Heart left ventricle (tissue), 16 donors: ENCODE data around the gene P2RY8. TPM values are rescaled to one million over a fixed set of nuclear protein-coding genes. Genes with fewer than 3 reads are reported as not detected.

Experiments used
- ATAC-seq, 4 donors: fragments of 200-7000 bp; cut with Tn5 transposase; one replicate each; pipeline ENCODE4 v1.9.1; 2020 to 2022; ENCODE audit warnings: moderate library complexity in 4 of 4, mild to moderate bottlenecking in 3 of 4, moderate number of reproducible peaks in 1 of 4
- DNase-seq, 5 donors: peaks; one replicate each; pipeline ENCODE4 v3.0.0-alpha.2; 2020
- H3K27ac ChIP-seq, 12 donors: fragments of 200-600 bp; sonication (generic) in 4 of 12; one replicate each; pipeline versions ENCODE4 v1.5.0 to v1.8.0; 2016 to 2022; ENCODE audit warnings: mild to moderate bottlenecking in 2 of 12
- H3K27me3 ChIP-seq, 9 donors: fragments of 200-600 bp; sonication (generic) in 2 of 9; one replicate each; pipeline versions ENCODE4 v1.5.1 to v1.8.0; 2016 to 2022; ENCODE audit warnings: mild to moderate bottlenecking in 3 of 9
- H3K36me3 ChIP-seq, 9 donors: fragments of 200-600 bp; sonication (generic) in 2 of 9; one replicate each; pipeline versions ENCODE4 v1.5.0 to v1.8.0; 2018 to 2022; ENCODE audit warnings: mild to moderate bottlenecking in 2 of 9
- H3K4me1 ChIP-seq, 12 donors: fragments of 200-600 bp; sonication (generic) in 4 of 12; one replicate each; pipeline versions ENCODE4 v1.5.0 to v1.8.0; 2016 to 2022; ENCODE audit warnings: mild to moderate bottlenecking in 3 of 12
- H3K4me3 ChIP-seq, 12 donors: fragments of 200-600 bp; sonication (generic) in 4 of 12; one replicate each; pipeline versions ENCODE4 v1.5.0 to v1.8.0; 2017 to 2022; ENCODE audit warnings: mild to moderate bottlenecking in 9 of 12, moderate library complexity in 4 of 12
- H3K9me3 ChIP-seq, 12 donors: fragments of 200-600 bp; sonication (generic) in 4 of 12; one replicate each; pipeline versions ENCODE4 v1.5.0 to v1.8.0; 2016 to 2022; ENCODE audit warnings: mild to moderate bottlenecking in 1 of 12
- CTCF ChIP-seq, 12 donors: fragments of 200-600 bp; sonication (generic) in 4 of 12; IDR thresholded peaks; one replicate each; pipeline versions ENCODE4 v1.5.0 to v1.8.0; 2018 to 2022; ENCODE audit warnings: antibody characterized with exemption in 12 of 12, mild to moderate bottlenecking in 5 of 12
- POLR2A ChIP-seq, 2 donors: fragments of 450-650 bp; IDR thresholded peaks; one replicate each; pipeline ENCODE4 v1.6.1; 2017; ENCODE audit warnings: antibody characterized with exemption in 2 of 2, mild to moderate bottlenecking in 2 of 2, moderate library complexity in 2 of 2
- WGBS, 4 donors: extraction: QIAGEN DNeasy Blood & Tissue Kit in 2 of 4; methylation state at CpG; one replicate each; pipeline versions ENCODE4 v1.1.5 to v1.1.7; 2013 to 2018; 5-methylcytosine and 5-hydroxymethylcytosine counted together
- intact Hi-C, 10 donors: fragments of 100-400 bp; cut with DNase I; formaldehyde crosslinking; loops; one replicate each; pipeline versions ENCODE4 v1.11.1 to v1.14.2; 2022
- polyA plus RNA-seq, 2 donors: library from polyadenylated mRNA; stranded (reverse); fragments of 200-250 nt; gene quantifications; one replicate each; pipeline ENCODE4 v1.2.3, GENCODE V29; 2013
- total RNA-seq, 9 donors: library from RNA; depleted of rRNA in 2 of 9; stranded (reverse); fragments of >200 nt in 2 of 9; fragmentation: NEBNext Ultra II Directional in 3 of 9; extraction: Animal tissue kit (Norgen Biotek cat#: 25700) in 3 of 9; gene quantifications; one replicate each; pipeline versions ENCODE4 v1.1.0 to v1.2.4, GENCODE V29; 2016 to 2023
- donor health status: ischemic (EF 13 %, LVEDD 7.1; RV severe dilation, severe dysfunction).
- donor health status: healthy with polysubstance abuse.
- donor health status: DM: no; HTN: yes; CAD: no.
- donor health status: DM: no; HTN: no; CAD: no.
- donor health status: ischemic (EF 25% LVEDD 6.9; RV normal size, moderate dysfunction).
- donor health status: ischemic (EF 25% LVEDD 5.7; RV mildly dilated, moderate dysfunction).
- donor health status: healthy.
- donor health status: DM: yes; HTN: yes; CAD: no.
- donor health status: ischemic (EF 35%, LVEDD 5.7; RV mildly dilated, moderate dysfunction).
- donor health status: nonischemic (EF 11% LVEDD 7.7; RV severe dilation, severe dysfunction).
- donor health status: DM: yes; HTN: yes; CAD: no.
- donor health status: PGD.
- donor health status: ischemic (EF 29% LVEDD 5.4; RV normal size, mild dysfunction).
- donor health status: nonischemic (EF 23%, LVEDD 6.1; RV moderate dilation, normal function).

P2RY8 gene
- total and polyA plus RNA-seq, 11 donors: 0.62 to 10.5 (median 2.3) TPM

- Histone ChIP-seq H3K4me3 (no peak overlapping the region), H3K27me3 (peaks cover 0 to 7% (median 0%) of the 10 kb centered on the region in 9 donors), H3K9me3 (no peaks in the 10 kb centered on the region), H3K27ac (no peak overlapping the region), H3K4me1 (no peaks in the 10 kb centered on the region), H3K36me3 (no peaks in the 10 kb centered on the region)
- 78 to 83% (median 80%) methylated on average over 9 of the region's 9 CpGs for WGBS, 4 donors
- DNase-seq: no peak
- no peak for TF ChIP-seq POLR2A (IDR thresholded peaks at IDR 0.05)
- no peak for TF ChIP-seq CTCF (IDR thresholded peaks at IDR 0.05)
- intact Hi-C loops: no loop called here
- ATAC-seq: no peak
These were observed 8.7 kb downstream of the P2RY8 start for GRCh38 chrX:1528186-1528883.

GRCh38 chrX:1527457-1527856 lies 9.5 kb downstream of the P2RY8 start:
- Histone ChIP-seq H3K27me3 (peaks cover 0 to 7% (median 0%) of the 10 kb centered on the region in 9 donors), H3K27ac (no peak overlapping the region), H3K4me3 (no peak overlapping the region), H3K36me3 (no peaks in the 10 kb centered on the region), H3K9me3 (no peaks in the 10 kb centered on the region), H3K4me1 (peaks cover 0 to 1% (median 0%) of the 10 kb centered on the region in 12 donors)
- ATAC-seq: no peak
- TF ChIP-seq POLR2A (IDR thresholded peaks at IDR 0.05): no peak
- no peak for TF ChIP-seq CTCF (IDR thresholded peaks at IDR 0.05)
- 72 to 76% (median 73%) methylated on average over 1 of the region's 1 CpG for WGBS, 4 donors
- DNase-seq: no peak
- intact Hi-C loops: no loop called here

GRCh38 chrX:1526565-1526964 lies 10.4 kb downstream of the P2RY8 start:
- no peak for DNase-seq
- Histone ChIP-seq H3K4me3 (no peak overlapping the region), H3K27ac (no peak overlapping the region), H3K36me3 (no peaks in the 10 kb centered on the region), H3K4me1 (peaks cover 0 to 8% (median 0%) of the 10 kb centered on the region in 12 donors), H3K9me3 (no peaks in the 10 kb centered on the region), H3K27me3 (peaks cover 0 to 6% (median 0%) of the 10 kb centered on the region in 9 donors)
- TF ChIP-seq POLR2A (IDR thresholded peaks at IDR 0.05) (no peak), CTCF (IDR thresholded peaks at IDR 0.05) (no peak)
- intact Hi-C loops: no loop called here
- no peak for ATAC-seq
- WGBS, 4 donors: 87 to 91% (median 89%) methylated on average over 4 of the region's 4 CpGs

GRCh38 chrX:1525583-1526355 lies 11.2 kb downstream of the P2RY8 start:
- intact Hi-C loops: no loop called here
- Histone ChIP-seq H3K36me3 (no peaks in the 10 kb centered on the region), H3K27ac (no peak overlapping the region), H3K9me3 (no peaks in the 10 kb centered on the region), H3K27me3 (no peaks in the 10 kb centered on the region), H3K4me1 (peaks cover 0 to 8% (median 0%) of the 10 kb centered on the region in 12 donors), H3K4me3 (no peak overlapping the region)
- TF ChIP-seq POLR2A (IDR thresholded peaks at IDR 0.05): no peak
- no peak for TF ChIP-seq CTCF (IDR thresholded peaks at IDR 0.05)
- DNase-seq: no peak
- WGBS, 4 donors: 82 to 87% (median 85%) methylated on average over 6 of the region's 6 CpGs
- ATAC-seq: no peak
